ENCODE data around the gene CCDC80.

Gene CCDC80

DNA sequence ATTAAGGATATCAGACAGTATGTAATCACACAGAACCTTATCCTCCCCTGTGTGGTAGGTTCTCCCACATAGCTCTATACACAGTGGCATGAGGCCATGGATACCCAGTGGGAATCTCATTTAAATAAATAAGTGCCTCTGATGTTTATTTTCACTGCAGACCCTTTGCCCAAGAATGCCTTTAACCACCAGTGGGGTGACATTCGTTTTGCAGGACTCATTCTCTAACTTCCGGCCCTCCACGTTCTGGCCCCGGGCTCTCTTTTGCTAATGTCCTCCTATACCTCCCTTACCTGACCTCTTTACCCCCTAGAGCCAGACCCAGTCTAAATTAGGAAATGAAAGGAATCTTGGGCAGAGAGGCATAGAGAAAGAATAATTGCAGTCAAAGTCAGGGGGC is 8.3 kb downstream of the CCDC80 start:
- DNase-seq, result no peak

DNA sequence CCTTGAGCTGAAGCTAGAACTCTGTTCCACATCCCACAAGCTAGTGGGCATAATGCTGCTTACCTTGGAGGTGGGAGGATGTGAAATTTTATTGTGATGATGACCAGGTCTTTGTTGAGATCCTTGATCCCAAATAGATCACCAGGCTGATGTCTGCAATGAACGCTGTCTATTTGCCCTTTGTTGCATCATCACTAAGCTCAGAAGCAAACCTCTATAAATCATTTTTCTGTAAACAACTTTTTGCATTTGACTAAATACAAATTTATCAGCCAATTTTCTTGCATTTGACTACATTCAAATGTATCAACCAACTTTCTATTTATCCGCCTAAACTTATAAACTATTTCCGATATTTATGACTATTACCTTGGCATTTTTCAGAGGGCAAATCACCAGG is 9.7 kb downstream of the CCDC80 start:
- DNase-seq, result no peak

DNA sequence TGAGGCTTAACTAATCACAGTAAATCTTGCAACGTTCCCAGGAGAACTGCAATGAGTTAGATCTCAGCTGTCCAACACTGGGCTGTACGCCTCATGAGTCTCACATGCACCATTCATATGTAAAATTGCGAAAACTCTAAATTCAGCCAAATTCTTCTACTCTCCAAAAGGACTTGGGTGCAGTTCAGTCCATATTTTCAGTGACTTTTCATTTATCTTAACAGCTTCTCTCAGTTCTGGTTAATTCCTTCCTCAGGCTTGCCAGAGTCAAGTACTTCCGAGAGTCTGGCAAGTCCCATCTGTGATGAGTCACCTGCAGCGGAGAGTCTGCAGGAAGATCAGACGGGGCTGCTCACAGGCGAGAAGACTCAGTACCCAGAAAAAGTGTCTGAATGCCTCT is 11.5 kb downstream of the CCDC80 start:
- no peak for DNase-seq

DNA sequence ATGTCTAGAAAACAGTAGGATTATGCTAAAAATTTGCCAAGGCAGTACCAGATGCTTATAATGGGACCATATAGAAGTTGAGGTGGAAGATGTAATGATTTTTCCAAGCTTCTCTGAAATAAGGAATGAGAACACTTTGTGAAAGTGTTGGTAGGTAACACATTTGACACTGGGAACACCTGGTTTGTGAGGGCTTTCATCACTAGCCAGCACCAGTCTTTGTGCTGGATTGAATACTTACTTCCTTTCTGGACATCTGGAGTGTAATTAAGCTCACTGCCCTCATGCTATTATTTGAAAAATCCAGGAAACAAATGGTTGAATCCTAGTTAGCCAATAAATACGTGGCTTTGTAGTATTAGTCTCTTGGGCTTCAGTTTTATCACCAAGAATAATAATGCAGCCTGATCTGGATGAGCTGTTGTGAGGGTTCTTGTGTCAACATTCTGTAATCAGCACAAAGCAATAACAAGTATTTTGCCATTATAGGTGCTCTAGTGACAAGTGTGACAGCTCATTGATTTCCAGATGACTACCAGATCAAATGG is 12.9 kb downstream of the CCDC80 start:
- no peak for DNase-seq

DNA sequence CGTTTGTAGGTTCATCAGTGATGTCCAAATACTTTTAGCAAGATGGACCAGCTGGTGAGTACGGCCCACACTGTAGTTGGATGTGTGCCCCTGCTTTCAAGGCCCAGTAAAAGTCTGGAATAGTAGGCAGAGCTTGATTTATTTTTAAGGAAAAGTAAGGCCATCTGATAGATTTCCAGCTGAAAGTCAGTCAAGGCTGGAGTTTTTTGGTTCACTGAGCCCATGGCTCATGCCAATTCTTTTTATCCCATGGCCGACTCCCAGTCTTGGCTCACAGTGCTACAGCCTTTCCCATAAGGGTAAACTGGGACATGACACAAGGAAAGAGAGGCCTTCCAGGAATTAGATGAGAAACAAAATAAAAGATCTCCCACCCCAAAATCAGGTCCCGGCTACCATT is 13.5 kb downstream of the CCDC80 start:
- DNase-seq, result peak; percentile 27

DNA sequence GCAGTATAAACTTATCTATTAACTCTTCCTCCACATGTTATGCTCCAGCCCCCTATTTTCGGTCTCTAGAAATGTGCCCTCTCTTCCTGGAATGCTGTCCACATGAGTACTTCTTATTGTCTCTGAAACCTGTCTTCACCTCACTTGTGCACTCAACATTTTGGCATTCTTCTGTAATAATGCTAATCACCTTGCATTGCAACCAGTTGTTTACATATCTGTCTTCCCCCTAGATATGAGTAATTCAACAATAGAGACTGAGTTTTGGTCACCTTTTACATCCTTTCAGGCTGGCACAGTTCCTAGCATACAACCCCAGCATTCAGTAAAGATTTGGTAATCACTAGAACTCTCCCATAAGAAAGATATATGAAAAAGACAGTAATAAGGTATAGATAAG is 17.2 kb downstream of the CCDC80 start:
- no peak for DNase-seq

DNA sequence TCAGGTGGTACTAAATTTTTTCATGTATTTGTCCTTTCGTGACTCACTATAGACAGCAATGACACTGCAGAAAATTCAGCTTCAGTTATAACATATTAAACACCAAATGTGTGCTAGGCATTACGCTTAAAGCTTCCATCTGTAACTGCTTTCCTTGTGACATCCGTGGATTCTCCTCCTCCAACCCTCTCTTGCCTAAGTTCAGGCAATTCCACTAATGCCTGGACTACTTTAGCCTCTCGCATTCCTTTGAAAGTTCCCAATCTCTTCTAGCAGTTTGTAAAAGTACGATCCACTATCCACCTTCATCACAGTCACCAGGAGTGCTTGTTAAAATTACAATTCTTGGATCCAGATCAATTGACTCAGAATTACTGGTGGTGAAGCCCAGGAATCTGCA is 17.7 kb downstream of the CCDC80 start:
- DNase-seq, result no peak

DNA sequence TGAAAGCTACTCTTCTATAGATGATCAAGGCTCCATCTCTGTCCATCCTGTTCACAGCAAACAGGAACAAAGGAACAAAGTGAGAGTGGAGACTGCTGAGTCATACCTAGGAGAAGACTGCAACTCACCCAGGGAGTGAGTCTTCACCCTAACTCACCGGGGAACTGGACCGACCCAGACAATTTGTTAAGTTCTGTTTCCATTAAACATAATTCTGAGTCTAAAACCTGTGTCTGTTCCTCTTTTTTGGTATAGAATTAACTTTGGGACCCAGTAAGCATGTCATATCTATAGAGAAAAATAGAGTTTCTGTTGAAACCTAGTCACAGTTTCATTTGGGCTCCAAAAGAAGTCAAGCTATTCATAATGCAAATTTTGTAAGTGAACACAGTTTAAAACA is 21.6 kb downstream of the CCDC80 start:
- no peak for DNase-seq

DNA sequence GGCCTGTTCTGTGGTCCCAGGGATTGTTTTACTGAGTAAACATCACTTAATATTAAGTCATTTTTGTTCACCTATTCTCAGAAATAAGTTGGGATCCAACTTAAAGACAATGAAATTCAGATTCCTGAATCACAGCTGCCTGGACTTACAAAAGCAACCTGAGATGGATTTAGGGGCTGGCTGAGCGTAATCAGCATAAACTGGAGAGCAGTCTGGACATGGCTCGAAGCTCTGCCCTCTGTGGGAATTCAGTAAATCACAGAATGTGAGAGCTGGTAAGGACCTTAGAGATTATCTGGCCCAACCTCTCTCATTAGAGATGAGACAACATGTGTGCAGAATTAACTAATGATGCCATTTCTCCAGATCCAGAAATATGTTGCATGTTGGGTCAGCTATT is 23.7 kb downstream of the CCDC80 start:
- DNase-seq, result no peak

DNA sequence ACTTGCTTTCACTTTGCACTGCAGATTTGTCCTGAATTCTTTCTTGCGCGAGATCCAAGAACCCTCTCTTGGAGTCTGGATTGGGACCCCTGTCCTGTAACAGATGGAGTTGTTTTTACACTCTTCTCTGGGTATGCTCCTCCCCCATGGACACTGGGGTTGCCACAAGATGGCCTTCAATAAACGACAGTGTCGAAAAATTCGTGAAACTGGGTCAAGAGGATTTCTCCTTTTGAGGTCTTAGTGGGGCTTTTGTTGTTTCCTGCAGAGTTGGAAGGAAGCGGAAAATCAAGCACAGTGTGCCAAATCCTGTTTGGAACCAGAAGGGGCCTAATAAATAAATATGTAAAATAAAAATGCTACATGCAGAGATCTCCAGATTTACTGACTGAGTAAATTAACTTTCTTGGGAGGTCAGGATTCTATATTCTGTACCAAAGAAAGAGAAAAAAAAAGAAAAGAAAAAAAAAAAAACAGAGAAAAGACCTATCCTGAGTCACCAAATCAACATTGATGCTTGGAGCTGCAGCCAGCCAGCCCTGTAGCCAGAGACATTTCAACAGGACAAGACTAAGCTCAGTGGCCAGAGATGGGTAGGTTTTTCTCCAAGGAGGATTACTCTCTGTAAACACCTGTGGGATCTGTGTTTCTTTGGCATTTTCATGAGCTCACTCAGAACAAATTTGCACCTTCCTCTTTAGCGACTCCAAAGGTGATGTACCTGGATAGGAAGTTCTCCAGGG is 24.8 kb downstream of the CCDC80 start:
- peak; percentile 18 for DNase-seq

DNA sequence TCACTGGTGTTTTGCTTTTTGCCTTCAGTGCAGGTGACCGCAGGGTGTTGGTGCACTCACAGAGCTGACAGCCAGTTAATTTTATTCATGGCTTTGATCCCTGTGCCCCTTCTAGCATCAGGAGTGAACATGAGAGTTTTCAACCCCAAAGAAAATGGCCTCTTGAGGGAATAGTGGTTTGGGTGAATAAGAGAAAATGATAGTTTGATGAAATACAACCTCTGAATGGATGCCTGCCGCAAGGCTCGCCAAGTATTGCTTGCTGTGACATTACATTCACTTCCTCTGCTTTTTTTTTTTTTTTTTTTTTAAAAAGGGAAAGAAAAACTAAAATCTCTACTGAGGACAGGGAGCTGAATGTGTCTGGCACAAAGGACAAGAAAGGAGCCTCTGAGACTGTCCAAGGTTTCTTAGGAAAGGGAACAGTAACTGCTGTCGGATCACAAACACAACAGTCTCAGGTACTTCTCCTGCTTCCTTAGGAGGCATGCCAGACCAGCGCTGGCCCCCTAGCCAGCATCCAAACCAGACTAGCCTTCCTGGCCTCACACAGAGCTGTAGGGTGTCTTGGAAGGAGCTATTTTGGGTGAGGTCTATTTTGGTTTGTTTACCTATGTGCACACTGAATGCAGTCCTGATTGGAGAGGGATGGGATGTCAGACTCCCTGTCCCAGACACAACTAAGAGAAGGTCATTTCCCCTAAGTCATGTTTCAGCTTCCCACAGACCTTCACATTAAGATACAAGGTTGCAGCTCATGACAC is 29.0 kb downstream of the CCDC80 start:
- DNase-seq, result no peak

DNA sequence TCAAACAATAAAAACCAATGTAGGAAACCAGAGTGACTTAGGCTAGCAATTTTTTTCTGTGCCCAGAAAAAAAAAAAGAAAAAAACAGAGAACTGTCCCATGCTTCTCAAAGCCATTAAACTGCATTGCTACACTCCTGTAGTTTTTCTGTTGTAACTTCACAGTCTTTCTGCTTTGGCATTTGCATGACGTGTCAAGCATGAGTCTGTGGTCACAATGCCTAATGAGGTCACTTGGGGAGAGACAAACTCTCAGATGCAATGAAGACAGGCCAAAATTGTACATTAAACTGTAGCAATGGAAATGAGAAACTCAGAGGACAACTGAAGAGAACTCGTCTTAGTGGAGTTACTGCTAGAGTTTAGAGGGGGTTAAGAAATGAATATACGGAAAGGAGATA is 30.8 kb downstream of the CCDC80 start:
- DNase-seq, result no peak

DNA sequence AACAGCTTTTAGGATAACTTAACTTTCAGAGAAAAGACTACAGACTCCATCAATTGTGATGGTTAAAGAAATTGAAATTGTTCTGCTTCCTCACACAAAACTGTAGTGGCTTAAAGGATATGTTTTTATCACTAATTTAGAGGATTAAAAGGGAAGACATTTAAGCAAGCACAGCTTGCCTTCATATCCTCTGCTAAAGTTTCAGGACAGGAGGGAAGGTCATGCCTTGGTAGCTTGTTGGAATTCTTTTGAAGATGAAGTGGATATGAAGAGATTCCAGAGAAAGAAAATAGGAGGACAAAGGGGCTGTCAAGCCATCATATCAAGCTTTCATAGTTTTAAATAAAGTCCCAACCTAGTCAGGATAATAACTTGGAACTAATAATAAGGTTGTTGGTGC is 33.1 kb downstream of the CCDC80 start:
- no peak for DNase-seq

DNA sequence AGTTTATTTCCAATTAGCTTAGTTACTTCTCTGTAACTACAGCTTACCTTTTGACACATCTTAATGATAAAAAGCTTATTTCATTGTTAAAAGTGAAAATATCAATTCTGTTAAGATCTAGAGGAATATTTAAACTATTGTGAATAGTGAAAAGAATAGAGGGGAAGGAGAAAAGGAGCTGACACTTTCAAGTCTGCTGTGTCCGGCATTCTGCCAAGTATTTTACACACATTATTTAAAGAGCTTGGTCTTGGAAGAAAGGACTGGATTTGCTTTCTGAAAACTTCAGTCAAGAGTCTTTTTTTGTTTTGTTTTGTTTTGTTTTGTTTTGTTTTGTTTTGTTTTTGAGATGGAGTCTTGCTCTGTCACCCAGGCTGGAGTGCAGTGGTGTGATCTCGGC is 34.8 kb downstream of the CCDC80 start:
- no peak for DNase-seq

DNA sequence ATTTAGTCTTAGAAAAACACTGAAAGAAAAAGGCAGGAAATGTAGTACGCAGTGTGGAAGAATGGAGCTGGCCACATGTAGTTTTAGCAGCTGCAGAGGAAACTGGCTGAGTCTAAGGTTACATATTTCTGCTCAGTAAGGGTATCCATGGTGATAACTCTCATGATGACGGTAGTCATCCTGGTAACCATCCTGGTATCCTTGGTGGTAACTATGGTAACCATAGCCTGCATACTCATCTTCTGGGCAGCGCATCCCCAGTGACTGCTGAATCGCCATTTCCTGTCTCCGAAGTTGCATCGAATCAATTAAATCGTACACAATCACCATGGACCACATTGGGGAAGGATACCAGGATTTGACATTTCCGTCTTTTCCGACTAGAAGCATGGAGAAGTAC is 35.7 kb downstream of the CCDC80 start:
- DNase-seq, result no peak

DNA sequence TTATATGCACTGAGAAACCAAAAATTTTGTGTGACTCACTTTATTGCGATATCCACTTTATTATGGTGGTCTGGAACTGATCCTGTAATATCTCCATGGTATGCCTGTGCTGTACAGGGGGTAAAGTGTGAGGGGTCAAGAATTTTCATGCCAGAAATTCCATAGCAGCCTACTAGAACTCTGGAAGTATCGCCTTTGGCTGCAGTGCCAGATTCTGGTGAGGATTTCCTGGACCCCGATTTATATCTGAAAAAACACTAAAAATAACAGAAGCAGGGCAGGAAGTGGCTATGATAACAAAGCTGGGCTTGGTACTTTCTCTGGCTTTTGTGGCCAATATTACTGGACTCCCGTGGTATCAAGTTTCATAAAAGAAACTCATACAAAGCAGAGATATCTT is 36.4 kb downstream of the CCDC80 start:
- no peak for DNase-seq

DNA sequence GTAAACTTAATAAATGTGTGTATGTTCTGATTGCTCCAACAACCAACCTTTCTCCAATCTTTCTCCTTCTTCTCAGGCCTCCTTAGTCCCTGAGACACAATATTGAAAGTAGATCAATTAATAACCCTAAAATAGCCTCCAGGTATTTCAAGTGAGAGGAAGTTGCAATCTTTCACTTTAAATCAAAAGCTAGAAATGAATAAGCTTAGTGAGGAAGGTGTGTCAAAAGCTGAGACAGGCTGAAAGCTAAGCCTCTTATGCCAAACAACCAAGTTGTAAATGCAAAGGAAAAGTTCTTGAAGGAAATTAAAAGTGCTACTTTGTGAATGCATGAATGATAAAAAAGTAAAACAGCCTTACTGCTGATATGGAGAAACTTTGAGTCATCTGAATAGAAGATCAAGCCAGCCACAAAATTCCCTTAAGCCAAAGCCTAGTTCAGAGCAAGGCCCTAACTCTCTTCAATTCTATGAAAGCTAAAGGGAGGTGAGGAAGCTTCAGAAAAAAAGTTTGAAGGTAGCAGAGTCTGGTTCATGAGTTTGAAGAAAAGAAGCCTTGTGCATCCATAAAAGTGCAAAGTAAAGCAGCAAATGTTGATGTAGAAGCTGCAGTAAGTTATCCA is 38.6 kb downstream of the CCDC80 start:
- DNase-seq, result no peak

DNA sequence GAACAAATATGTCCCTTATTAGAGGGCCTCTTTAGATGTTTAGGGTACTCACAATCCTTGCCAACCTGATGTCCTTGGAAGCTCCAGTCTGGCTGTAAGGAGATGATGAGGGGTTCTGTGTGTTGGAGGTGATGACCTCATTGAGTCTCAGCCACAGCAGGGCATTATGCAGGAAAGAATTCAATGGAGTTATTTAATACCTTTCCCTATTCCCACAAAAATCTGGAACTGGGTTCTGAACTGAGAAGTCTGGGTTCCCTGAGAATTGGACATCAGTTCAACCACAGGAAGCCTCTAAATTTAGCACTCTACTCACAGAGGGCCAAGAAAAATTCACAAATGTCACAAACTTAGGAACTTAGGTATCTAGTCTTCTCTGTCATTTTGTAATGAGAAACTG is 42.2 kb downstream of the CCDC80 start:
- DNase-seq, result no peak

DNA sequence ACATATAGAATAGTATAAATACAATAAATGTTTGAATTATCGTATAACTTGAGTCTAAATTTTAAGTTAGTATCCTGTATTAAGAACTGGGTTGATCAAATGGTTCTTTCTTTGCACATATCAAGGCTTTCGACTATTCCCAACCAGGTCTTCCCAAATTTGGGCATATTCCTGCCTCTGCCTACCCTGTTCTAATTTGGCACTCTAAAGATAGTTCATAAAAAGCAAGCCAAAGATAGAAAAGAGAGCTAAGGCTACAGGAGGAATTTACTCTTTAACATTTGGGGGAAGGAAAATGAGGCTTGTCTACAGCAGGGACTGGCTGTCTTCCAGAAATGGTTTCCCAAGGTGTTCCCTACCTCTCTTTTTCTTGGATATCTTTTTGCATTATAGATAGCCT is 43.0 kb downstream of the CCDC80 start:
- DNase-seq, result no peak

DNA sequence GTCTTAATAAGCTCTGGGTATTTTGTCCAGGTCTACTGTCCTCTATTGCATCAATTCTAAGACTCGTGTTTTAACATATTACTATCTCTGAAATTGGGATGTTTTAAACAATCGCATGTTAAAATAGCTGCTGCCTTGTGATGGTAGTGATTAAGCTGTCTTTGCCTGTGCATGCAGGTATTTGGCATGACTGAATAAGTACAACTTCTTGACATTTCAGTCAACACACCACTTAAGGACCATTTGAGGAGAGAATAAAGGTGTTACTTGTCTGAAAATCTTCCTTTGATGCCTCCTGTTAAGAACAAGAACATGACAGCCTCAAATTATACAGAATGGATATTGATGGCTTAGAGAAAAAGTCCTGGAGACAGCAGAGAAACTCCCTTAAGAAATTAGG is 46.1 kb downstream of the CCDC80 start:
- DNase-seq, result no peak

DNA sequence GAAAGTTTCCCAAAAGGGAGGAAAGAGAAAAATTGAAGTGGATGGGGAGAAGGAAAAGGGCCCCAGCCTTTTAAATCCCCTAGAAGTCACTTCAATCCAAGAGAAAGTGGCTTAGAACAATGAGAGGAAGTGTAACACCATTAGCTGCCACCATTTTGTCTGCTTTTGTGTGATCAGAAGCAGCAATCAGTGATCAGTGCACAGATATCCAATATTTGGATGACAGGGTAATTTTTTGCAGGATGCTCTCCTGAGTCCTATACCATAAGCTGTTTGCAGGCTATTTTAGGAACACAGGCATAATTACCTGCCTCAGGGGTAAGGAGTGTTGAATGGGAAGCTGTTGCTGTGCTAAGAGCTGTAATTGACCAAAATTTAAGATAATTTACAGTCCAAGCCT is 47.7 kb downstream of the CCDC80 start:
- no peak for DNase-seq

DNA sequence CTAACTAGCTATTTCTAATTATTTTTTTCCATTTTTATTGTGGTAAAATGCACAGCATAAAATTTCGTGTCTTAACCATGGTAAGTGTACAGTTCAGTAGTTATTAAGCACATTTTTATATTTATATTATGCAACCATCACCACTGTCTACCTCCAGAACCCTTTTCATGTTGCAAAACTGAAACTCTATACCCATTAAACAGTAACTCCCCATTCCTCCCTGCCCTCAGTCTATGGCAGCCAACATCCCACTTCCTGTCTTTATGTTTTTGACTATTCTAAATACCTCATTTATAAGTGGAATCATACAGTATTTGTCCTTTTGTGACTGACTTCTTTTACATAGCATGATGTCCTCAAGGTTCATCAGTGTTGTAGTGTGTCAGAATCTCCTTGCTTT is 53.6 kb downstream of the CCDC80 start:
- no peak for DNase-seq

DNA sequence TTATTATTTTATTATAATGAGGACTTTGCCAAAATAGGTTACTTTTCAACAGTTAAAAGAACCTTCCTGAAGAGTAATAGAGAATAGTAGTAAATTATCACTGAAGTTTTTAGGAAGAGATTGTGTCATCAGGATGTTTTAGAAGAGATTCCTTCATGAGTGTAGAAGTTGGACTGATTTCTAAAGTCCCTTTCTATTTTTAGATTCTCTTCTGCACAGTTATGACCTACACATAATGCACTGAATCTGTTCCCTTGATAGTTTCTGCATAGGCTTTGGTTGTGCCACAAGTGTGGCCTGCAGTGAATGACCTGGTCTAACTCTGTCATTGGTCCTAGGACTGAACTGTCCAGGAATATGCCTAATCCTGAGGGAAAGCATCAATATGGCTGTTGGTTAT is 55.2 kb downstream of the CCDC80 start:
- no peak for DNase-seq

DNA sequence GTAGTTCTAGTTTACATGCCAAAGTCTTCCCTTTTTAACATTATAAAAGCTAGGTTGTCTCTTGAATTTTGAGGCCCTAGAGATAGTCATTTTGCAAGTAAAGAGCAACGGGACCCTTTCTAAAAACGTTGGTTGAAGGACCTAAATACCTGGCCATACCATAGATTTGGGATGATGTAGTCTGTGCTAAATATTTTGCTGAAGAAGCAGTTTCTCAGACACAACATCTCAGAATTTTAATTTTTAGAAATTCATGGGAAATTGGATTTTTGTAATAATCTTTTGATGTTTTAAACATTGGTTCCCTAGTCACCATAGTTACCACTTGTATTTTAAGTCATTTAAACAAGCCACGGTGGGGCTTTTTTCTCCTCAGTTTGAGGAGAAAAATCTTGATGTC is 57.8 kb downstream of the CCDC80 start:
- DNase-seq, result no peak
